OCI-LY7 (cell line): ENCODE measurements around the gene IGFBP3.

Experiments
- EZH2phosphoT487 ChIP-seq: fragments of 200-600 bp; sonication (generic); IDR thresholded peaks from 2 replicates; pipeline ENCODE4 v1.6.1; 2018; ENCODE audit warnings: low read depth, borderline replicate concordance, mild to moderate bottlenecking, mixed run types, antibody characterized with exemption, low read length, moderate library complexity, mixed read lengths
- TF ChIP-seq, protein P1 (sequence below): fragments of 200-600 bp; sonication (generic); conservative IDR thresholded peaks from 2 replicates; pipeline ENCODE4 v1.5.1; 2014; ENCODE audit warnings: mild to moderate bottlenecking, antibody characterized with exemption, low read length, moderate library complexity, mixed read lengths

- TF ChIP-seq, protein P1, sequence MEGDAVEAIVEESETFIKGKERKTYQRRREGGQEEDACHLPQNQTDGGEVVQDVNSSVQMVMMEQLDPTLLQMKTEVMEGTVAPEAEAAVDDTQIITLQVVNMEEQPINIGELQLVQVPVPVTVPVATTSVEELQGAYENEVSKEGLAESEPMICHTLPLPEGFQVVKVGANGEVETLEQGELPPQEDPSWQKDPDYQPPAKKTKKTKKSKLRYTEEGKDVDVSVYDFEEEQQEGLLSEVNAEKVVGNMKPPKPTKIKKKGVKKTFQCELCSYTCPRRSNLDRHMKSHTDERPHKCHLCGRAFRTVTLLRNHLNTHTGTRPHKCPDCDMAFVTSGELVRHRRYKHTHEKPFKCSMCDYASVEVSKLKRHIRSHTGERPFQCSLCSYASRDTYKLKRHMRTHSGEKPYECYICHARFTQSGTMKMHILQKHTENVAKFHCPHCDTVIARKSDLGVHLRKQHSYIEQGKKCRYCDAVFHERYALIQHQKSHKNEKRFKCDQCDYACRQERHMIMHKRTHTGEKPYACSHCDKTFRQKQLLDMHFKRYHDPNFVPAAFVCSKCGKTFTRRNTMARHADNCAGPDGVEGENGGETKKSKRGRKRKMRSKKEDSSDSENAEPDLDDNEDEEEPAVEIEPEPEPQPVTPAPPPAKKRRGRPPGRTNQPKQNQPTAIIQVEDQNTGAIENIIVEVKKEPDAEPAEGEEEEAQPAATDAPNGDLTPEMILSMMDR = no peak
- no peak for TF ChIP-seq EZH2phosphoT487
These were observed 41.8 kb upstream of the IGFBP3 start for GRCh38 chr7:45962861-45963260.
